ENCODE measurements around the gene GSK3A. TPM values are rescaled to one million over a fixed set of nuclear protein-coding genes. Genes with fewer than 3 reads are reported as not detected.

Gene GSK3A
- total RNA-seq, 1 donor from 2014 or later = 5.2 TPM

GRCh38 chr19:42244347-42245220 lies 2.2 kb upstream of the GSK3A start:
- Histone ChIP-seq H3K9ac (ENCODE audit: low read depth in 1 of 3, low read length in 3 of 3) (peak overlapping the region; percentile 75 to 84 (median 83)), H3K36me3 (ENCODE audit: control insufficient read depth in 3 of 3, insufficient read depth in 3 of 3, low read length in 3 of 3) (peaks cover 5 to 11% (median 7%) of the 10 kb centered on the region in 3 donors), H3K9me3 (ENCODE audit: control insufficient read depth in 3 of 3, low read length in 3 of 3) (no peaks in the 10 kb centered on the region), H3K27ac (ENCODE audit: low read depth, low read length) (peak overlapping the region; percentile 89), H3K4me1 (ENCODE audit: control insufficient read depth in 3 of 3, insufficient read depth in 3 of 3, low read length in 3 of 3) (peaks cover 39 to 56% (median 41%) of the 10 kb centered on the region in 3 donors), H3K4me3 (ENCODE audit: low read length in 3 of 3) (peak overlapping the region; percentile 90 to 92 (median 91)), H3K27me3 (ENCODE audit: control insufficient read depth in 3 of 3, insufficient read depth in 3 of 3, low read length in 3 of 3) (no peaks in the 10 kb centered on the region)

- Histone ChIP-seq H3K9ac (ENCODE audit: low read depth in 1 of 3, low read length in 3 of 3) (peak overlapping the region; percentile 87 to 93 (median 89)), H3K9me3 (ENCODE audit: control insufficient read depth in 3 of 3, low read length in 3 of 3) (no peaks in the 10 kb centered on the region), H3K27ac (ENCODE audit: low read depth, low read length) (peak overlapping the region; percentile 59), H3K4me3 (ENCODE audit: low read length in 3 of 3) (peak overlapping the region; percentile 85 to 92 (median 91)), H3K4me1 (ENCODE audit: control insufficient read depth in 3 of 3, insufficient read depth in 3 of 3, low read length in 3 of 3) (peaks cover 39 to 56% (median 41%) of the 10 kb centered on the region in 3 donors), H3K36me3 (ENCODE audit: control insufficient read depth in 3 of 3, insufficient read depth in 3 of 3, low read length in 3 of 3) (peaks cover 8 to 22% (median 12%) of the 10 kb centered on the region in 3 donors), H3K27me3 (ENCODE audit: control insufficient read depth in 3 of 3, insufficient read depth in 3 of 3, low read length in 3 of 3) (no peaks in the 10 kb centered on the region)
These were observed 312 bp downstream of the GSK3A start for GRCh38 chr19:42242069-42242511.

- Histone ChIP-seq H3K27ac (ENCODE audit: low read depth, low read length) (no peak overlapping the region), H3K4me3 (ENCODE audit: low read length in 3 of 3) (peak overlapping the region; percentile 85 to 92 (median 91)), H3K4me1 (ENCODE audit: control insufficient read depth in 3 of 3, insufficient read depth in 3 of 3, low read length in 3 of 3) (peaks cover 31 to 48% (median 33%) of the 10 kb centered on the region in 3 donors), H3K27me3 (ENCODE audit: control insufficient read depth in 3 of 3, insufficient read depth in 3 of 3, low read length in 3 of 3) (no peaks in the 10 kb centered on the region), H3K9me3 (ENCODE audit: control insufficient read depth in 3 of 3, low read length in 3 of 3) (no peaks in the 10 kb centered on the region), H3K36me3 (ENCODE audit: control insufficient read depth in 3 of 3, insufficient read depth in 3 of 3, low read length in 3 of 3) (peaks cover 13 to 29% (median 20%) of the 10 kb centered on the region in 3 donors), H3K9ac (ENCODE audit: low read depth in 1 of 3, low read length in 3 of 3) (peak overlapping the region; percentile 87 to 93 (median 89))
These were observed 1.1 kb downstream of the GSK3A start for GRCh38 chr19:42241279-42241678.

GRCh38 chr19:42239544-42240220 lies 2.7 kb downstream of the GSK3A start:
- H3K4me1 ChIP-seq (ENCODE audit: control insufficient read depth in 3 of 3, insufficient read depth in 3 of 3, low read length in 3 of 3) = peaks cover 19 to 35% (median 20%) of the 10 kb centered on the region in 3 donors
- no peak overlapping the region for H3K4me3 ChIP-seq (ENCODE audit: low read length in 3 of 3)
- H3K9me3 ChIP-seq (ENCODE audit: control insufficient read depth in 3 of 3, low read length in 3 of 3) = no peaks in the 10 kb centered on the region
- peaks cover 27 to 41% (median 33%) of the 10 kb centered on the region in 3 donors for H3K36me3 ChIP-seq (ENCODE audit: control insufficient read depth in 3 of 3, insufficient read depth in 3 of 3, low read length in 3 of 3)
- no peaks in the 10 kb centered on the region for H3K27me3 ChIP-seq (ENCODE audit: control insufficient read depth in 3 of 3, insufficient read depth in 3 of 3, low read length in 3 of 3)
- H3K27ac ChIP-seq (ENCODE audit: low read depth, low read length) = no peak overlapping the region
- H3K9ac ChIP-seq (ENCODE audit: low read depth in 1 of 3, low read length in 3 of 3) = peak overlapping the region in 1 of 3 donors; percentile 45

GRCh38 chr19:42235181-42235580 lies 7.2 kb downstream of the GSK3A start:
- peaks cover 0 to 7% (median 4%) of the 10 kb centered on the region in 3 donors for H3K4me1 ChIP-seq (ENCODE audit: control insufficient read depth in 3 of 3, insufficient read depth in 3 of 3, low read length in 3 of 3)
- H3K9ac ChIP-seq (ENCODE audit: low read depth in 1 of 3, low read length in 3 of 3) = no peak overlapping the region
- peaks cover 68 to 75% (median 70%) of the 10 kb centered on the region in 3 donors for H3K36me3 ChIP-seq (ENCODE audit: control insufficient read depth in 3 of 3, insufficient read depth in 3 of 3, low read length in 3 of 3)
- no peaks in the 10 kb centered on the region for H3K27me3 ChIP-seq (ENCODE audit: control insufficient read depth in 3 of 3, insufficient read depth in 3 of 3, low read length in 3 of 3)
- H3K4me3 ChIP-seq (ENCODE audit: low read length in 3 of 3) = no peak overlapping the region
- H3K27ac ChIP-seq (ENCODE audit: low read depth, low read length) = no peak overlapping the region
- H3K9me3 ChIP-seq (ENCODE audit: control insufficient read depth in 3 of 3, low read length in 3 of 3) = no peaks in the 10 kb centered on the region

GRCh38 chr19:42234364-42234763 lies 8.0 kb downstream of the GSK3A start:
- Histone ChIP-seq H3K36me3 (ENCODE audit: control insufficient read depth in 3 of 3, insufficient read depth in 3 of 3, low read length in 3 of 3) (peaks cover 66 to 76% (median 70%) of the 10 kb centered on the region in 3 donors), H3K27ac (ENCODE audit: low read depth, low read length) (no peak overlapping the region), H3K27me3 (ENCODE audit: control insufficient read depth in 3 of 3, insufficient read depth in 3 of 3, low read length in 3 of 3) (no peaks in the 10 kb centered on the region), H3K9me3 (ENCODE audit: control insufficient read depth in 3 of 3, low read length in 3 of 3) (no peaks in the 10 kb centered on the region), H3K9ac (ENCODE audit: low read depth in 1 of 3, low read length in 3 of 3) (peak overlapping the region in 1 of 3 donors; percentile 40), H3K4me3 (ENCODE audit: low read length in 3 of 3) (no peak overlapping the region), H3K4me1 (ENCODE audit: control insufficient read depth in 3 of 3, insufficient read depth in 3 of 3, low read length in 3 of 3) (peaks cover 0 to 4% (median 0%) of the 10 kb centered on the region in 3 donors)

GRCh38 chr19:42233678-42234292 lies 8.6 kb downstream of the GSK3A start:
- Histone ChIP-seq H3K36me3 (ENCODE audit: control insufficient read depth in 3 of 3, insufficient read depth in 3 of 3, low read length in 3 of 3) (peaks cover 68 to 77% (median 70%) of the 10 kb centered on the region in 3 donors), H3K9me3 (ENCODE audit: control insufficient read depth in 3 of 3, low read length in 3 of 3) (no peaks in the 10 kb centered on the region), H3K27ac (ENCODE audit: low read depth, low read length) (no peak overlapping the region), H3K27me3 (ENCODE audit: control insufficient read depth in 3 of 3, insufficient read depth in 3 of 3, low read length in 3 of 3) (no peaks in the 10 kb centered on the region), H3K4me3 (ENCODE audit: low read length in 3 of 3) (no peak overlapping the region), H3K4me1 (ENCODE audit: control insufficient read depth in 3 of 3, insufficient read depth in 3 of 3, low read length in 3 of 3) (no peaks in the 10 kb centered on the region), H3K9ac (ENCODE audit: low read depth in 1 of 3, low read length in 3 of 3) (peak overlapping the region in 1 of 3 donors; percentile 40)

GRCh38 chr19:42233106-42233505 lies 9.3 kb downstream of the GSK3A start:
- H3K4me3 ChIP-seq (ENCODE audit: low read length in 3 of 3) = no peak overlapping the region
- no peaks in the 10 kb centered on the region for H3K27me3 ChIP-seq (ENCODE audit: control insufficient read depth in 3 of 3, insufficient read depth in 3 of 3, low read length in 3 of 3)
- peaks cover 68 to 74% (median 72%) of the 10 kb centered on the region in 3 donors for H3K36me3 ChIP-seq (ENCODE audit: control insufficient read depth in 3 of 3, insufficient read depth in 3 of 3, low read length in 3 of 3)
- no peak overlapping the region for H3K9ac ChIP-seq (ENCODE audit: low read depth in 1 of 3, low read length in 3 of 3)
- no peak overlapping the region for H3K27ac ChIP-seq (ENCODE audit: low read depth, low read length)
- H3K4me1 ChIP-seq (ENCODE audit: control insufficient read depth in 3 of 3, insufficient read depth in 3 of 3, low read length in 3 of 3) = no peaks in the 10 kb centered on the region
- no peaks in the 10 kb centered on the region for H3K9me3 ChIP-seq (ENCODE audit: control insufficient read depth in 3 of 3, low read length in 3 of 3)

GRCh38 chr19:42232435-42232834 lies 10.0 kb downstream of the GSK3A start:
- H3K27me3 ChIP-seq (ENCODE audit: control insufficient read depth in 3 of 3, insufficient read depth in 3 of 3, low read length in 3 of 3) = no peaks in the 10 kb centered on the region
- H3K9me3 ChIP-seq (ENCODE audit: control insufficient read depth in 3 of 3, low read length in 3 of 3) = no peaks in the 10 kb centered on the region
- no peak overlapping the region for H3K9ac ChIP-seq (ENCODE audit: low read depth in 1 of 3, low read length in 3 of 3)
- no peaks in the 10 kb centered on the region for H3K4me1 ChIP-seq (ENCODE audit: control insufficient read depth in 3 of 3, insufficient read depth in 3 of 3, low read length in 3 of 3)
- H3K4me3 ChIP-seq (ENCODE audit: low read length in 3 of 3) = no peak overlapping the region
- H3K36me3 ChIP-seq (ENCODE audit: control insufficient read depth in 3 of 3, insufficient read depth in 3 of 3, low read length in 3 of 3) = peaks cover 68 to 78% (median 75%) of the 10 kb centered on the region in 3 donors
- H3K27ac ChIP-seq (ENCODE audit: low read depth, low read length) = no peak overlapping the region
